ENCODE results near the gene LTC4S.
"Not testable (repeated sequence)": the region's sequence is repeated elsewhere in the genome, so short reads cannot be mapped to it uniquely, and the experiment has no call there.

Gene LTC4S

GRCh38 chr5:179769796-179770195 is 24.0 kb upstream of the LTC4S start:
- DNase-seq (ENCODE audit: low read depth), result no peak

- no peak for DNase-seq (ENCODE audit: low read depth)
These were observed 22.4 kb upstream of the LTC4S start for GRCh38 chr5:179771311-179771895.

DNA sequence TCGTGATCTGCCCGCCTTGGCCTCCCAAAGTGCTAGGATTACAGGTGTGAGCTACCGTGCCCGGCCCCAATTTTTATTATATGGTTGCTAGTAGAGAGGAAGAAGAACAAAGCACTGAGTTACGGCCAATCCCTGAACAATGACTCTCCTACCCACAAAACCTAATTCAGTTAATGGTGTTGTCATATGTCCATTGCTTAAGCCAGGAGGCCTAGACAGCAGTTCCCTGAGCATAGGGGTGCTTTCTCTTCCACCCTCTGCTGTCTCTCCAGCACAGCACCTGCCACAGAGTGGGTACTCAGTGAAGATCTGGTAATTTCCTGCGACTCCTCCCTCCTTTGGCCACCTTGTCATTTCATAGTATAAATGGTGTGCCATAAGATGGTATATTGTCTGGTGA is 21.4 kb upstream of the LTC4S start:
- no peak for DNase-seq (ENCODE audit: low read depth)

- no peak for DNase-seq (ENCODE audit: low read depth)
These were observed 20.1 kb upstream of the LTC4S start for GRCh38 chr5:179773686-179774040.

DNA sequence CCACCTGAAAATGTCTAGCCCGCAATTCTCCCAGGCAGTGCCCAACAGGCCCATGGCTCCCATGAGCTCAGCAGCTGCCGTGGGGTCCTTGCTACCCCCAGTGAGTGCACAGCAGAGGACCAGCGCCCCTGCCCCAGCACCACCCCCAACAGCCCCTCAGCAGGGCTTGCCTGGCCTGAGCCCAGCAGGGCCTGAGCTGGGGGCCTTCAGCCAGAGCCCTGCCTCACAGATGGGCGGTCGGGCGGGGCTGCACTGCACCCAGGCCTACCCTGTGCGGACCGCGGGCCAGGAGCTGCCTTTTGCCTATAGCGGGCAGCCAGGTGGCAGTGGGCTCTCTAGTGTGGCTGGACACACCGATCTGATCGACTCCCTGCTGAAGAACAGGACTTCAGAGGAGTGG is 19.3 kb upstream of the LTC4S start:
- DNase-seq (ENCODE audit: low read depth), result no peak

DNA sequence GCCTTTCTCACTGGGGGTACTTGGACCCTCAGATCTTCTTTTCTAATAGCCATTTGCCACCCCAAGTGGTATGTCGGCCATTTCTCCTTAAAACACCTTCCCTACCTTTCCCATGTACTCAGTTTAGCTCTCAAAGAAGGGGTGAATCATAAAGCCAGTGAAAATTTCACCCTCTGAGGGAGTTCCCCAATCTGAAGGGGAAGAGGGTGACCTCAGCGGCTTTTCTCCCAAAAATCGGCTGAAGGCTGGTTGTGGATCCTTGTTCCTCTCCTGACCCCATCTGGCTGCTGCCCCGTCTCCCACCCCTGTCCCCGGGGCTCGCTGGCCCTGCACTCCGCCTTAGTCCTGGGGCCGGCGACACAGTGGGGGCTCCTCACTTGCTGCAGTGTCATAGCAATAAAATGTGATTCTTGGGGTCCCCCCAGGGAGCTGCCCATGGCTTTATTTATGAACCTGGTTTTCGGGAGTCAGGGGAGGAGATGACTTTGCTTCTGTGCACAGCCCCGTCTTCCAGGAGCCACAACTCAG is 17.3 kb upstream of the LTC4S start:
- no peak for DNase-seq (ENCODE audit: low read depth)

GRCh38 chr5:179777456-179777855 is 16.3 kb upstream of the LTC4S start:
- DNase-seq (ENCODE audit: low read depth), result no peak

DNA sequence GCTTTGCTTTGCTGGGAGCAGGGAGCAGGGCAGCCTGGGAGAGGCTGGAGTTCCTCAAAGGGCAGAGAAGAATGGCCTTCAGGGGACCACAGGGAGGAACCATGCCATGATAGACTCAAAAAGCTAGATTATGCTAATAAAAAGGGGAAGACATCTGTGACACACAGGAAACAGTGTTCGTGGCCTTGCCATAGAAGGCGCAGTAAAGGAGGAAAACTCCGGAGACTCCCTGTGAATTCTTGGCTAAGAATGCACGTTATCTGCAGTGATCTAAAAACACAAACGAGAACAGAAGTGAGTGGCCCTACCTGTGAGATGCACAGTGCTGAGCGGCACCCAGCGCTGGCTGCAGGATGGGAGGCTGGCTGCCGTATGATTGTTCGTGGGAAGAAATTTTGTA is 15.9 kb upstream of the LTC4S start:
- no peak for DNase-seq (ENCODE audit: low read depth)

DNA sequence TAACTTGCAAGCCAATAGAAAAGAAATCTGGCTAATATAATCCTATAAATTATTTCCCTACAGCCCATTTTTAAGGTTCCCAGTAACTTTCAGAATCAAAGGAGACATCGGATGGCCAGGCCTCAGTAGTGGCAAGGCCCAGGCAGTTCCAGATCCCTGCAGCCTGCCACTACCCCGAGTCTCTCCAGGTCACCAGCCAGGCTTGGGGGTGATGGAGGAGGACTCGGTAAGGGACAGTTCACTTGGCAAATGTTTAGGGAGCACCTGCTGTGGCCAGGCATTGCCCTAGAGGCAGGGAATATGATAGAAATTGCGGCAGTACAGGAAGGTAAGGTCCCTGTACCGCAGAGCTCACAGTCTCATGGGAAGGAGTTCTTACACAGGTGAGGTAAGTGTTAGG is 15.2 kb upstream of the LTC4S start:
- DNase-seq (ENCODE audit: low read depth), result no peak

- DNase-seq (ENCODE audit: low read depth), result no peak
These were observed 14.0 kb upstream of the LTC4S start for GRCh38 chr5:179779826-179780225.

DNA sequence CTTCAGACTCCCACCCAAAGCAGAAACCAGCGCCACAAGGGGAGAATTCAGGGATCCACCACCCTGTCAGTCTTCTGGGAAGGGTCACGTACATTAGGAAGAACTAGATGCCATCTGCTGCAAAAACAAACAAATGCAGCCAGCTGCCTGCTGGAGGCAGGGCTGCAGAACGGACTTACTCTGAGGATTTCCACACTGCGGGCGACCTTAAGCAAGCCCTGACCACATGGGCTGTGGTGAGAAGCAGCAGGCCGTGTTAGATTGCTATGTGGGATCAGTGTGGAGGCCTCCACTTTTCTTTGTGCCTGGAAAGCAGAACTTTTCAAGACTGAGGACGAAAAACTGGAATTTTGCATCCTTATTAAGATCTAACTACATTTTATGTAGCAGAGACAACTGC is 13.4 kb upstream of the LTC4S start:
- no peak for DNase-seq (ENCODE audit: low read depth)

GRCh38 chr5:179781846-179782245 is 11.9 kb upstream of the LTC4S start:
- no peak for DNase-seq (ENCODE audit: low read depth)

GRCh38 chr5:179783128-179783527 is 10.7 kb upstream of the LTC4S start:
- no peak for DNase-seq (ENCODE audit: low read depth)

DNA sequence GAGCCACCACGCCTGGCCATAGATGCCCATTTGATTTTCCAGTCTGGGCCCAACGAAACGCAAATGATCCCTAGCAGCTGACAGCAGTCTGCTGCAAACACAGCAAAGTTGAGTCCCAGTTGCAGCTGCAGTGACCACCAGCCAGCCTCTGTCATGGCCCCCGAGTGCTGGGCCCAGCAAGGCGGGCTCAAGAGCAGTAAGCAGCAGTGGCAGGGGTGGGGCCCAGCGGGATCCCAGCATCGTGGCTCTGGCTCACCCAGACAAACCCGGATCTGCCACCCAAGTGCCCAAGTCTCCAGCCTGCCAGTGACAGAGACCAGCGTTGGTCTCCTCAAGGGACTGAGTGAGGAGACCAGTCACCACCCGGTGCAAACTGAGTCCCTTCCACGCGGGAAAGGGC is 6.9 kb upstream of the LTC4S start:
- no peak for DNase-seq (ENCODE audit: low read depth)

DNA sequence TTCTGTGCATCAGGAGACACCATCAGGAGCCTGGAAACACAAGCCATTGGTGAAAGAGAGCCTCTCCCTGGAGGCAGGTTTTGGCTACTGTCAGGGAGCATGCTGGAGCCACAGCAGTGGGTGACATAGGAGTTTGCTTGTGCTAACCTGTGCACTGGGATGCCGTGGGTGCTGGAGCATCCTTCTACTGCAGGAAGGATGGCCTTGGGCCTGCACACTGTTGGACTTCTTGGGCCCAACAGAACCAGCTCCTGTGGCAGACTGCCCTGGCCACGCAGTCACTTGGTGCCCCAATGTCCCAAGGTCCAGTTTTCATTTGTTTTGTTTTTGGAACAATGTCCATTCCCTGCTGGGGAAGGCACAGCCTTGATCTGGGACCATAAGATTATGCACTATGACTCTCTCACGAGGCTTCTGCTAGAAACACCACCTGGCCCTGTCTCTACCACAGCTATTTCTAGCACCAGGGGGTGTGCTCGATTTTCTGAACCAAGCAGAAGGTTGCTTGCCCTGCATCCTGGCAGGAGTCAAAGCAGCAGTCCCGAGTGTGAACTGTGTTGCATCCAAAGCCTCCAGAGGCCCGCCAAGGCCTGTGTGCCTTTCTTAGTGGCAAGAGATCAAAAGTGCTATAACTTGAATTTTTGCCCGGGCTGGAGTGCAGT is 5.5 kb upstream of the LTC4S start:
- no peak for DNase-seq (ENCODE audit: low read depth)

DNA sequence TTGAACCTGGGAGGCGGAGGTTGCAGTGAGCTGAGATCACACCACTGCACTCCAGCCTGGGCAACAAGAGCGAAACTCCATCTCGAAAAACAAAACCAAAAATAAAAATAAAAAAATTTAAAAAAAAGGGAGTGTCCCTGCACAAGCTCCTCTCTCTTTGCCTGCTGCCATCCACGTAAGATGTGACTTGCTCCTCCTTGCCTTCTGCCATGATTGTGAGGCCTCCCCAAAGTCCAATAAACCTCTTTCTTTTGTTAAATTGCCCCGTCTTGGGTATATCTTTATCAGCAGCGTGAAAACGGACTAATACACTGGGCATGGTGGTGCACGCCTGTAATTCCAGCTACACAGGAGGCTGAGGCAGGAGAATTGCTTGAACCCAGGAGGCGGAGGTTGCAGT is 4.5 kb upstream of the LTC4S start:
- not testable (repeated sequence) for DNase-seq (ENCODE audit: low read depth)

DNA sequence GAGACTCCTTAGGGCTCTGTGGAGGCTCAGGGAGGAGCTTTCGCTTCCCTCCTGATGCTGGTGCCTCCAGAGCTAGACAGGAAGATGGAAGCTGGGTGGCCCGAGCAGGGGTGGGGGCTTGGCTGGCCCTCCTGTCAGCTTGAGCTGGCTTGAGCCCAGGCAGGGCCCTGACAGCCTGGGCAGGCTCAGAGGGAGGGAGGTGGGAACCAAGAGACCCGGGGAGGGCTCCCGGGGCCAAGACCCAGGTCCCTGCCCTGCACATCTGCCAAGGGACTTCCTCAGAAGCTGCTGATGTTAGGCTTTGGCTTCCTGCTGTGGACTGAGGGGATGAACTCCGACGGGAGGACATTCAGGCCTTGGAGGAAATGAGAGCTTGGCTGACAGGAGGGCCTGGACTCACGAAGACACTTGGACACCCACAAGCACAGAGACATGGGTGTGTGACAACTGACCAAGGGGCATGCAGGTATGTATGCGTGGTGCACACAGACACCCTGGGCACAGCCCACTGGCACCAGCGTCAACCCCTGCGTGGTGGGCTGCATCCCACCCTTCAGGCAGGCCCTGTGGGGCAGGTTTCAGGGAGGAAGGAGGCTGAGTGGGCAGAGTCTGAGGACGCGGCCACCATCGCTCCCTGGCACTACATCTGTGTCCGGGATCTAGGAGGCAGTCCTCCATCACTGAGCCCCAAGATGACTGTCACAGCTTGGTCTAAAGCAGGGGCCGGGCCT is 1.7 kb upstream of the LTC4S start:
- no peak for DNase-seq (ENCODE audit: low read depth)

DNA sequence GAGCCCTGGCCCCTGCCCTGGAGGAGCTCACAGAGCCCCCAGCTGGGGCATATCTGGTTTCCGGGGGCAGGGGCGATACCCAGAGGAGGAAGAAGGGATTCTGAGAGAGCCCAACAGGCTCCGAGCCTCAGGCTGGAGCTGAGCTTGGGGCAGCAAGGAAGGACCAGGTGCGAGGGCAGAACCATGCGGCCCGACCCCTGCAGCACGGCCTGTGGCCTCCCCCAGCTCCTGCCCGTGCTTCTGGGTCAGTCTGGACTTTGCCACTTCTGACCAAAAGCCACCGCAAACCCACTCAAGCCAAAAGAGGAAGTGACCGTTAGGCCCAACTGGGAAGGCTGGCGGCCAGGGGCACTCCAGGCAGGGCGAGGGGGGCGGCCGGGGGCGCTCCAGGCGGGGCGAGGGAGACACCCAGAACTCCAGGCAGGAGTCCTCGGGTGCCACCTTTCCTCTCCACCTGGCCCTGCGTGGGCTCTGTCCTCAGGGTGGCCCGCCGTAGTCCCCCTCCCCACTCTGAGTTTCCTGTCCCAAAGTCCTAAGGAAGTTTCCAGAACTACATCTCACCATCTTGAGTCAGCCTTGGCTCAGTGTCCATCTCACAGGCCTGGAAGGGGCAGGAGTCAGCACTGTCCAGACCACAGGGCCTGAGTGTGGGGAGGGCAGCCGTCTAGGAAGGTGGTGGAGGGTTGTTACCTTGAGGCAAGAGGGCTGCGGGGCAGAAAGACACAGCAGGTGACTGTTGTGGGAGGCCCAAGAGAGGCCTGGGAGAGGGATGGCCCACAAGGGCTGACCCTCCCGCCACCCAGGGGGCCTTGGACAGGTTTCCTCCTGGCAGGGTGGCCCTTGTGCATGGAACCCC is 946 bp upstream of the LTC4S start:
- no peak for DNase-seq (ENCODE audit: low read depth)

DNA sequence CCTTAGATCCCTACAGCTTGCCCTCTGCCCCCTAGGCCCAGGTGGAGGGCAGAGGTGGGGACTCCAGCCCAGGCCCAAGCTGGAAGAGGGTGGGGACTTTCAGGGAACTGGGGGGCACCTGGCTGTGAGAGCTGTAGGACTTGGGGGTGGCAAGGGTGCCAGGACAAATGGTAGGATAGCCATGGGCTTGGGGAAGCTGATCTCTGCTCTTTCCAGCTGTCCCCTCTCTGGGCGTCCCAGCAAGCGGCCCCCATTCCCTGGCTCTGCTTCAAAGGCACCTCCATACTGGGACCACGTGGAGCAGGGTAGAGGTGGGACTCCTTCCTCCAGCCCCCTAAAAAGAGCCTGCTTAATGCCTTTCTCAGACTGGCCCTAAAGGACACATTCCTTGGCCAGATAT is 385 bp downstream of the LTC4S start:
- DNase-seq (ENCODE audit: low read depth), result no peak

DNA sequence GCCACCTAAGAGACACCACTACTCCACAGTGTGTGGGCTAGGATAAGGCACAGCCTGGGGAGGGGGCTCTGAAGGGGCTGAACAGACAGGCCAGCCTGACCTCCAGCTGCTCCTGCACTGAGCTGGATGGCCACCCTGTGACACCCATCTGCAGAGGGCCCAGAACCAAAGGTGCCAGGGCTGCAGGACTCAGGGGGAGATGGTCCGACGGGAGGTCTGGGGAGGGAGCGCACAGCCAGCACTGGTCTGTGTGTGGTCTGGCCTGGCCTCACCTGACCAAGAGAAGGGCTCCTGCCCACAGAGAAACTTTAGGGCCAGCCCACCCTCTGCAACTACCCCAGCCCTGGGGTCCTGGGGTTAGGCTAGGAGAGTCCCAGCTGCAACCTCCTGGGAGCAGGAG is 789 bp downstream of the LTC4S start:
- DNase-seq (ENCODE audit: low read depth), result no peak

DNA sequence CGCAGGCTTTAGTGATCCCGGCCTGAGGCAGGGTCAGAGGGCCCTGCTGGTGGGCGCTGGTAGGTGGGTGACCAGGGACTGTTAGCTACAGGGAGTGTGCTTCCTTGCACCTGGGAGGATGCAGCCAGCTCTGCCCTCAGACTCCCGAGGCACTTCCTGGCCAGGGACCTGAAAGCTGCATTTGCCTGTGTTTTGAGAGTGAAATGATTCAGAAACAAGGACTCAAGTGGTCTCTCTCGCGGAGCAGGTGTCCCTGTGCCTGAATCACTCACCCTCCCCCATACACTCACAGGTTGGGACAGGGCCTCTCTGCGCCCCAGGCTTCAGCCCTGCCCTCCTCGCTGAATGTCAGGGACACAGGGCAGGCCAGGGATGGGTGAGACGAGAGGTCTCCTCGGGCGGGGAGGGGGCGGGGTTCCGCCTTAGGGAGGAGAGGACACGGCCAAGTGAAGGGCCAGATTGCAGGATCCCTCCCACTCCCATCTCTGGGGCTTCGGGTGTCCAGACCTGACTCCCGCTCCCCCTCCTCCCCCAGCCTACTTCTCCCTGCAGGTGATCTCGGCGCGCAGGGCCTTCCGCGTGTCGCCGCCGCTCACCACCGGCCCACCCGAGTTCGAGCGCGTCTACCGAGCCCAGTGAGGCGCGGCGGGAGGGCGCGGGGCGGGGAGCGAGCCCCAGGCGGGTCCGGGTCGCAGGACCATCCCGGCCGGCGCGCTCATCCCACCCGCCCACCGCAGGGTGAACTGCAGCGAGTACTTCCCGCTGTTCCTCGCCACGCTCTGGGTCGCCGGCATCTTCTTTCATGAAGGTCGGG is 1.5 kb downstream of the LTC4S start:
- DNase-seq (ENCODE audit: low read depth), result no peak

All from activated T-cell treated with anti-CD3 and anti-CD28 coated beads for 1 hour (primary cell).